Stimulated activated memory B cell treated with anti-CD40 and anti-IgM and Interleukin-4, amounts not matched to agents 10 μg/mL and 1 μg/mL and 100 μg/mL, for 72 hours (primary cell): ENCODE results near the gene GBP6.
"Not testable (repeated sequence)": the region's sequence is repeated elsewhere in the genome, so short reads cannot be mapped to it uniquely, and the experiment has no call there.

Experiments used
- ATAC-seq: fragments of 150-1000 bp; cut with Tn5 transposase; 2 replicates; pipeline ENCODE4 v1.10.0; 2021
- H3K27ac Mint-ChIP-seq: one replicate; pipeline ENCODE4 v1.8.0; 2022; ENCODE audit warnings: mild to moderate bottlenecking, mixed read lengths
- H3K27me3 Mint-ChIP-seq: one replicate; pipeline ENCODE4 v1.8.0; 2022; ENCODE audit warnings: mixed read lengths
- H3K36me3 Mint-ChIP-seq: one replicate; pipeline ENCODE4 v1.8.0; 2022; ENCODE audit warnings: mixed read lengths
- H3K4me1 Mint-ChIP-seq: one replicate; pipeline ENCODE4 v1.8.0; 2022; ENCODE audit warnings: mixed read lengths
- H3K4me3 Mint-ChIP-seq: one replicate; pipeline ENCODE4 v1.8.0; 2022; ENCODE audit warnings: mild to moderate bottlenecking, moderate library complexity, mixed read lengths
- H3K9me3 Mint-ChIP-seq: one replicate; pipeline ENCODE4 v1.8.0; 2022; ENCODE audit warnings: mixed read lengths

The GBP6 gene

GRCh38 chr1:89356658-89357400 lies 7.0 kb upstream of the GBP6 start:
- no peaks in the 10 kb centered on the region for H3K36me3 Mint-ChIP-seq
- no peak overlapping the region for H3K4me3 Mint-ChIP-seq
- H3K27ac Mint-ChIP-seq, result no peak overlapping the region
- no peaks in the 10 kb centered on the region for H3K9me3 Mint-ChIP-seq
- peaks cover 21% of the 10 kb centered on the region for H3K4me1 Mint-ChIP-seq
- no peaks in the 10 kb centered on the region for H3K27me3 Mint-ChIP-seq
- ATAC-seq, result no peak

GRCh38 chr1:89358287-89358893 lies 5.5 kb upstream of the GBP6 start:
- no peak overlapping the region for H3K4me3 Mint-ChIP-seq
- H3K9me3 Mint-ChIP-seq, result no peaks in the 10 kb centered on the region
- no peaks in the 10 kb centered on the region for H3K27me3 Mint-ChIP-seq
- no peaks in the 10 kb centered on the region for H3K36me3 Mint-ChIP-seq
- H3K4me1 Mint-ChIP-seq, result peaks cover 25% of the 10 kb centered on the region
- no peak overlapping the region for H3K27ac Mint-ChIP-seq
- ATAC-seq, result peak; percentile 83

GRCh38 chr1:89360716-89361115 lies 3.1 kb upstream of the GBP6 start:
- no peaks in the 10 kb centered on the region for H3K36me3 Mint-ChIP-seq
- peaks cover 21% of the 10 kb centered on the region for H3K4me1 Mint-ChIP-seq
- H3K27ac Mint-ChIP-seq, result no peak overlapping the region

GRCh38 chr1:89361681-89362080 lies 2.2 kb upstream of the GBP6 start:
- Mint-ChIP-seq H3K4me3 (no peak overlapping the region), H3K27me3 (no peaks in the 10 kb centered on the region), H3K36me3 (no peaks in the 10 kb centered on the region), H3K9me3 (no peaks in the 10 kb centered on the region), H3K27ac (no peak overlapping the region), H3K4me1 (peaks cover 21% of the 10 kb centered on the region)
- no peak for ATAC-seq

More at GRCh38 chr1:89360716-89361115, 3.1 kb upstream of the GBP6 start:
- Mint-ChIP-seq H3K9me3 (no peaks in the 10 kb centered on the region), H3K4me3 (no peak overlapping the region), H3K27me3 (no peaks in the 10 kb centered on the region)
- ATAC-seq, result no peak

- peak; percentile 71 for ATAC-seq
- Mint-ChIP-seq H3K36me3 (no peaks in the 10 kb centered on the region), H3K9me3 (no peaks in the 10 kb centered on the region), H3K27ac (no peak overlapping the region), H3K27me3 (no peaks in the 10 kb centered on the region), H3K4me3 (no peak overlapping the region), H3K4me1 (peaks cover 11% of the 10 kb centered on the region)
These were observed 663 bp upstream of the GBP6 start for GRCh38 chr1:89363196-89363595.

GRCh38 chr1:89364954-89365550 lies 1.2 kb downstream of the GBP6 start:
- Mint-ChIP-seq H3K4me1 (peaks cover 8% of the 10 kb centered on the region), H3K27me3 (peaks cover 11% of the 10 kb centered on the region), H3K9me3 (no peaks in the 10 kb centered on the region), H3K36me3 (no peaks in the 10 kb centered on the region), H3K4me3 (no peak overlapping the region), H3K27ac (no peak overlapping the region)
- ATAC-seq, result no peak

- peaks cover 11% of the 10 kb centered on the region for H3K27me3 Mint-ChIP-seq
- H3K27ac Mint-ChIP-seq, result no peak overlapping the region
- H3K4me3 Mint-ChIP-seq, result no peak overlapping the region
- H3K36me3 Mint-ChIP-seq, result no peaks in the 10 kb centered on the region
- no peak for ATAC-seq
- no peaks in the 10 kb centered on the region for H3K9me3 Mint-ChIP-seq
- peaks cover 8% of the 10 kb centered on the region for H3K4me1 Mint-ChIP-seq
These were observed 3.4 kb downstream of the GBP6 start for GRCh38 chr1:89367221-89367620.

GRCh38 chr1:89369331-89369730 lies 5.5 kb downstream of the GBP6 start:
- no peak for ATAC-seq
- no peaks in the 10 kb centered on the region for H3K36me3 Mint-ChIP-seq
- no peak overlapping the region for H3K4me3 Mint-ChIP-seq
- no peak overlapping the region for H3K27ac Mint-ChIP-seq
- H3K4me1 Mint-ChIP-seq, result no peaks in the 10 kb centered on the region
- H3K9me3 Mint-ChIP-seq, result peaks cover 5% of the 10 kb centered on the region
- peaks cover 11% of the 10 kb centered on the region for H3K27me3 Mint-ChIP-seq

GRCh38 chr1:89373810-89374209 lies 10.0 kb downstream of the GBP6 start:
- not testable (repeated sequence) for H3K9me3 Mint-ChIP-seq, H3K36me3 Mint-ChIP-seq, H3K27ac Mint-ChIP-seq, H3K4me3 Mint-ChIP-seq, H3K4me1 Mint-ChIP-seq, ATAC-seq
- peaks cover 22% of the 10 kb centered on the region for H3K27me3 Mint-ChIP-seq

GRCh38 chr1:89378001-89378400 lies 14.1 kb downstream of the GBP6 start:
- no peak for ATAC-seq
- Mint-ChIP-seq H3K36me3 (no peaks in the 10 kb centered on the region), H3K9me3 (peaks cover 5% of the 10 kb centered on the region), H3K27ac (no peak overlapping the region), H3K27me3 (peaks cover 13% of the 10 kb centered on the region), H3K4me1 (no peaks in the 10 kb centered on the region), H3K4me3 (no peak overlapping the region)

- H3K27ac Mint-ChIP-seq, result no peak overlapping the region
- no peaks in the 10 kb centered on the region for H3K36me3 Mint-ChIP-seq
- no peaks in the 10 kb centered on the region for H3K9me3 Mint-ChIP-seq
- no peak for ATAC-seq
- no peaks in the 10 kb centered on the region for H3K4me1 Mint-ChIP-seq
- no peak overlapping the region for H3K4me3 Mint-ChIP-seq
- peaks cover 8% of the 10 kb centered on the region for H3K27me3 Mint-ChIP-seq
These were observed 17.8 kb downstream of the GBP6 start for GRCh38 chr1:89381618-89382017.

- H3K36me3 Mint-ChIP-seq, result no peaks in the 10 kb centered on the region
- H3K4me1 Mint-ChIP-seq, result no peaks in the 10 kb centered on the region
- H3K27me3 Mint-ChIP-seq, result peaks cover under 1% of the 10 kb centered on the region
- no peak overlapping the region for H3K27ac Mint-ChIP-seq
- no peak overlapping the region for H3K4me3 Mint-ChIP-seq
- H3K9me3 Mint-ChIP-seq, result no peaks in the 10 kb centered on the region
- no peak for ATAC-seq
These were observed 18.6 kb downstream of the GBP6 start for GRCh38 chr1:89382479-89382878.

- Mint-ChIP-seq H3K4me1 (no peaks in the 10 kb centered on the region), H3K36me3 (no peaks in the 10 kb centered on the region)
These were observed 19.3 kb downstream of the GBP6 start for GRCh38 chr1:89383185-89383584.

GRCh38 chr1:89390707-89391106 lies 26.8 kb downstream of the GBP6 start:
- H3K27me3 Mint-ChIP-seq, result no peaks in the 10 kb centered on the region
- no peak for ATAC-seq
- H3K36me3 Mint-ChIP-seq, result no peaks in the 10 kb centered on the region
- peaks cover 11% of the 10 kb centered on the region for H3K9me3 Mint-ChIP-seq
- no peaks in the 10 kb centered on the region for H3K4me1 Mint-ChIP-seq
- H3K4me3 Mint-ChIP-seq, result no peak overlapping the region
- H3K27ac Mint-ChIP-seq, result no peak overlapping the region

More at GRCh38 chr1:89383185-89383584, 19.3 kb downstream of the GBP6 start:
- Mint-ChIP-seq H3K4me3 (no peak overlapping the region), H3K9me3 (no peaks in the 10 kb centered on the region), H3K27me3 (no peaks in the 10 kb centered on the region), H3K27ac (no peak overlapping the region)
- no peak for ATAC-seq

GRCh38 chr1:89391686-89392085 lies 27.8 kb downstream of the GBP6 start:
- Mint-ChIP-seq H3K4me1 (no peaks in the 10 kb centered on the region), H3K27ac (no peak overlapping the region), H3K27me3 (no peaks in the 10 kb centered on the region), H3K4me3 (no peak overlapping the region), H3K9me3 (peaks cover 15% of the 10 kb centered on the region), H3K36me3 (no peaks in the 10 kb centered on the region)
- ATAC-seq, result no peak

GRCh38 chr1:89394851-89395250 lies 31.0 kb downstream of the GBP6 start:
- Mint-ChIP-seq H3K36me3 (no peaks in the 10 kb centered on the region), H3K9me3 (peaks cover 20% of the 10 kb centered on the region), H3K27me3 (no peaks in the 10 kb centered on the region), H3K4me1 (no peaks in the 10 kb centered on the region), H3K4me3 (no peak overlapping the region), H3K27ac (no peak overlapping the region)
- no peak for ATAC-seq
